SK-N-MC (cell line): ENCODE measurements around the gene PLCD1.

Experiments used
- DNase-seq: peaks from one replicate; pipeline ENCODE4 v3.0.0-alpha.2; 2011; ENCODE audit warnings: low read depth, low spot score
- H3K27ac ChIP-seq: fragments of 200-600 bp; sonication (generic); 2 replicates; pipeline ENCODE4 v1.5.1; 2016; ENCODE audit warnings: mixed run types
- H3K36me3 ChIP-seq: fragments of 200-600 bp; sonication (generic); 2 replicates; pipeline ENCODE4 v1.6.1; 2017; ENCODE audit warnings: antibody characterized with exemption, low read length, mixed read lengths; ENCODE audit not compliant: insufficient read depth
- H3K4me3 ChIP-seq: fragments of 200-600 bp; sonication (generic); 2 replicates; pipeline ENCODE4 v1.5.1; 2016
- H3K9ac ChIP-seq: fragments of 200-600 bp; sonication (generic); 2 replicates; pipeline ENCODE4 v1.8.0; 2017; ENCODE audit warnings: mixed run types, mixed read lengths; ENCODE audit not compliant: insufficient read length
- H3K9me3 ChIP-seq: fragments of 200-600 bp; sonication (generic); 2 replicates; pipeline ENCODE4 v1.6.1; 2017; ENCODE audit warnings: low read depth, mild to moderate bottlenecking, antibody characterized with exemption, low read length, moderate library complexity, mixed read lengths
- EZH2 ChIP-seq: fragments of 200-600 bp; sonication (generic); IDR thresholded peaks from one replicate; pipeline ENCODE4 v1.6.1; 2017; ENCODE audit warnings: antibody characterized with exemption
- FOXP2 ChIP-seq: optimal IDR thresholded peaks from 2 replicates; pipeline ENCODE3; 2011; ENCODE audit warnings: mild to moderate bottlenecking, moderate library complexity; ENCODE audit not compliant: insufficient read depth; ENCODE audit errors: extremely low read length, control extremely low read depth
- POLR2AphosphoS5 ChIP-seq: IDR thresholded peaks from 2 replicates; pipeline ENCODE4 v1.6.1; 2012; ENCODE audit warnings: mild to moderate bottlenecking, low read depth, low read length, borderline replicate concordance

PLCD1 gene

DNA sequence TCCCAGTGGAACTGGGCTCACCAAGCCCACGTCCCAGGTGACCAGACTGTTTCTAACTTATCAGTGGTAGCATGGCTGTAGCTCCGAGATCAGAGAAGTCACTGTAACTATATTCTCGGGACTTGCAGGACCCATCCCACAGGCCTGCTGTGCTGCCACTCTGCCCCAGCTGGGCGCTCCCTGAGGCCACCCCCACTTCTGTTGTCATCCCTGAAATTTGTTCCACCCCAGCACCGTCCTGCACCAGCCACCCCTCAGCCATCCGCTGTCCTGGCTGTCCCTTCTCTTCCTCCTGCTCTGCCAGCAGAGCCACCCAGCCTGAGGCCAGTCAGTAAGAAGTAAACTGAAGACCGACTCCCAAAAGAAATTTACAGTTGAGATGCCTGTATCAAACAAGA lies 71.9 kb downstream of the PLCD1 start:
- TF ChIP-seq POLR2AphosphoS5, result no peak
- no peak for TF ChIP-seq EZH2
- TF ChIP-seq FOXP2, result no peak
- Histone ChIP-seq H3K9ac (no peak overlapping the region), H3K27ac (no peak overlapping the region), H3K36me3 (no peaks in the 10 kb centered on the region), H3K4me3 (no peak overlapping the region), H3K9me3 (no peaks in the 10 kb centered on the region)
- DNase-seq, result no peak
